H1 (cell line): ENCODE measurements around the gene EGLN3. TPM values are rescaled to one million over a fixed set of nuclear protein-coding genes. Genes with fewer than 3 reads are reported as not detected.

Experiments used
- CTCF ChIA-PET: fragments of 300-600 bp; sonication (Branson Sonifier 250); formaldehyde crosslinking; loops from one replicate; lab custom pipeline; 2021; ENCODE audit not compliant: partially characterized antibody; lab: Charles Lee
- POLR2A ChIA-PET: fragments of 300-600 bp; sonication (Branson Sonifier 250); formaldehyde crosslinking; loops from one replicate; lab custom pipeline; 2021; ENCODE audit warnings: inconsistent platforms; ENCODE audit not compliant: partially characterized antibody; lab: Charles Lee
- DNase-seq, 2 experiments: peaks; one replicate each; pipeline versions ENCODE4 v3.0.0 to v3.0.0-alpha.2; 2010 to 2022; ENCODE audit warnings: low spot score in 2 of 2, low read depth in 1 of 2, mixed read lengths in 1 of 2
- FAIRE-seq: peaks from 2 replicates; lab custom pipeline; 2011; peaks lifted over from hg19 to GRCh38; lab: Jason Lieb, UNC
- H2AFZ ChIP-seq: 2 replicates; pipeline ENCODE4 v1.8.1; 2012; ENCODE audit warnings: low read length, inconsistent platforms
- H2AK5ac ChIP-seq: 2 replicates; pipeline ENCODE4 v1.6.1; 2013; ENCODE audit warnings: low read depth, low read length
- H2BK120ac ChIP-seq: replicated peaks from 2 replicates; pipeline ENCODE3; 2013; ENCODE audit warnings: low read depth, low read length, inconsistent platforms
- H2BK12ac ChIP-seq: 2 replicates; pipeline ENCODE4 v1.6.1; 2013; ENCODE audit warnings: low read depth, low read length
- H2BK15ac ChIP-seq: 2 replicates; pipeline ENCODE4 v1.6.1; 2013; ENCODE audit warnings: low read length
- H2BK20ac ChIP-seq: 2 replicates; pipeline ENCODE4 v1.6.1; 2013; ENCODE audit warnings: low read length
- H2BK5ac ChIP-seq: 2 replicates; pipeline ENCODE4 v1.6.1; 2013; ENCODE audit warnings: low read depth, low read length
- H3K14ac ChIP-seq: 2 replicates; pipeline ENCODE4 v1.6.1; 2013; ENCODE audit warnings: inconsistent platforms; ENCODE audit not compliant: insufficient read length
- H3K18ac ChIP-seq: 2 replicates; pipeline ENCODE4 v1.6.1; 2013; ENCODE audit warnings: low read length; ENCODE audit errors: extremely low read depth
- H3K23ac ChIP-seq: 2 replicates; pipeline ENCODE4 v1.6.1; 2013; ENCODE audit warnings: inconsistent platforms; ENCODE audit not compliant: insufficient read length
- H3K23me2 ChIP-seq: 2 replicates; pipeline ENCODE4 v1.6.1; 2013; ENCODE audit warnings: low read depth, low read length
- H3K27ac ChIP-seq: 2 replicates; pipeline ENCODE4 v1.6.1; 2011; ENCODE audit warnings: low read depth, low read length, inconsistent platforms
- H3K27me3 ChIP-seq, 4 experiments: replicated peaks in 1 of 4; 1 replicate in 1 of 4; 2 replicates in 3 of 4; pipeline versions ENCODE4 v1.6.1 to v1.8.1; 2011 to 2013; ENCODE audit warnings: low read length in 3 of 4, mild to moderate bottlenecking in 3 of 4, inconsistent platforms in 2 of 4, mixed read lengths in 2 of 4, moderate library complexity in 1 of 4; ENCODE audit not compliant: control insufficient read depth in 3 of 4, insufficient read depth in 3 of 4; ENCODE audit errors: extremely low read depth in 1 of 4
- H3K36me3 ChIP-seq, 4 experiments: 2 replicates each; pipeline versions ENCODE4 v1.6.1 to v1.8.1; 2011 to 2013; ENCODE audit warnings: mild to moderate bottlenecking in 4 of 4, low read length in 3 of 4, moderate library complexity in 2 of 4, control low read depth in 1 of 4, inconsistent platforms in 1 of 4; ENCODE audit not compliant: insufficient read depth in 4 of 4, control insufficient read depth in 2 of 4
- H3K4ac ChIP-seq: replicated peaks from 2 replicates; pipeline ENCODE3; 2013; ENCODE audit warnings: low read length, low read depth, mixed read lengths, inconsistent platforms; ENCODE audit not compliant: insufficient read length
- H3K4me1 ChIP-seq, 4 experiments: replicated peaks in 1 of 4; 1 replicate in 1 of 4; 2 replicates in 3 of 4; pipeline versions ENCODE4 v1.6.1 to v1.8.1; 2011 to 2013; ENCODE audit warnings: low read length in 3 of 4, inconsistent platforms in 2 of 4, mixed read lengths in 1 of 4; ENCODE audit not compliant: insufficient read depth in 4 of 4, control insufficient read depth in 3 of 4
- H3K4me2 ChIP-seq, 2 experiments: 2 replicates each; pipeline versions ENCODE4 v1.6.1 to v1.8.1; 2011 to 2013; ENCODE audit warnings: low read depth in 2 of 2, low read length in 2 of 2, control low read depth in 1 of 2, inconsistent platforms in 1 of 2, mild to moderate bottlenecking in 1 of 2; ENCODE audit not compliant: insufficient read depth in 1 of 2
- H3K4me3 ChIP-seq, 4 experiments: fragments of 200-600, 300-600 bp in 1 of 4; sonication (generic), shearing (Covaris generic), sonication (Bioruptor Twin) in 1 of 4; 2 replicates each; pipeline versions ENCODE4 v1.5.1 to v1.8.1; 2011 to 2016; ENCODE audit warnings: low read length in 4 of 4, low read depth in 3 of 4, control low read depth in 2 of 4, inconsistent platforms in 2 of 4, mild to moderate bottlenecking in 2 of 4, mixed read lengths in 1 of 4, moderate library complexity in 1 of 4; ENCODE audit not compliant: insufficient read depth in 2 of 4; ENCODE audit errors: extremely low read depth in 1 of 4
- H3K56ac ChIP-seq: replicated peaks from 2 replicates; pipeline ENCODE3; 2013; ENCODE audit warnings: low read depth, mild to moderate bottlenecking, mixed read lengths, low read length, inconsistent platforms; ENCODE audit not compliant: insufficient read length
- H3K79me1 ChIP-seq: 2 replicates; pipeline ENCODE4 v1.6.1; 2013; ENCODE audit warnings: low read depth, low read length, control low read depth
- H3K79me2 ChIP-seq, 2 experiments: 2 replicates each; pipeline versions ENCODE4 v1.6.1 to v1.8.1; 2012 to 2013; ENCODE audit warnings: low read length in 2 of 2, mild to moderate bottlenecking in 2 of 2, inconsistent platforms in 1 of 2; ENCODE audit not compliant: insufficient read depth in 2 of 2, control insufficient read depth in 1 of 2
- H3K9ac ChIP-seq, 4 experiments: replicated peaks in 1 of 4; 1 replicate in 1 of 4; 2 replicates in 3 of 4; pipeline versions ENCODE4 v1.6.1 to v1.8.1; 2011 to 2013; ENCODE audit warnings: low read depth in 3 of 4, low read length in 3 of 4, control low read depth in 2 of 4, mild to moderate bottlenecking in 2 of 4, moderate library complexity in 2 of 4, inconsistent platforms in 1 of 4; ENCODE audit errors: extremely low read depth in 1 of 4
- H3K9me3 ChIP-seq, 2 experiments: 2 replicates each; pipeline versions ENCODE4 v1.6.1 to v1.8.1; 2012 to 2013; ENCODE audit warnings: mild to moderate bottlenecking in 2 of 2, moderate library complexity in 2 of 2, control low read depth in 1 of 2, inconsistent platforms in 1 of 2, low read depth in 1 of 2, low read length in 1 of 2, mixed read lengths in 1 of 2; ENCODE audit not compliant: insufficient read depth in 2 of 2
- H4K20me1 ChIP-seq, 2 experiments: replicated peaks in 1 of 2; 2 replicates each; pipeline versions ENCODE3 to v1.8.1; 2011 to 2013; ENCODE audit warnings: inconsistent platforms in 2 of 2, low read length in 2 of 2, mild to moderate bottlenecking in 1 of 2; ENCODE audit not compliant: insufficient read depth in 2 of 2, control insufficient read depth in 1 of 2
- H4K5ac ChIP-seq: 2 replicates; pipeline ENCODE4 v1.6.1; 2013; ENCODE audit warnings: low read length, low read depth, mixed read lengths, inconsistent platforms; ENCODE audit not compliant: insufficient read length
- H4K8ac ChIP-seq: 2 replicates; pipeline ENCODE4 v1.8.0; 2013; ENCODE audit warnings: mild to moderate bottlenecking, moderate library complexity, low read length, inconsistent platforms; ENCODE audit not compliant: insufficient read depth; ENCODE audit errors: extremely low read depth
- H4K91ac ChIP-seq: replicated peaks from 2 replicates; pipeline ENCODE3; 2013; ENCODE audit warnings: low read length, mixed read lengths, inconsistent platforms; ENCODE audit not compliant: insufficient read length
- EGR1 ChIP-seq: IDR thresholded peaks from 2 replicates; pipeline ENCODE4 v1.6.1; 2011; ENCODE audit warnings: low read depth, low read length, borderline replicate concordance
- HDAC2 ChIP-seq, 2 experiments: fragments of 300-600 bp in 1 of 2; sonication (generic) in 1 of 2; IDR thresholded peaks; 2 replicates each; pipeline ENCODE4 v1.6.1; 2011 to 2012; ENCODE audit warnings: low read depth in 2 of 2, low read length in 2 of 2, mild to moderate bottlenecking in 2 of 2, moderate library complexity in 2 of 2, borderline replicate concordance in 1 of 2, inconsistent platforms in 1 of 2
- HDAC6 ChIP-seq: IDR thresholded peaks from one replicate; pipeline ENCODE4 v1.7.1; 2012; ENCODE audit warnings: low read depth, mild to moderate bottlenecking, inconsistent platforms, low read length, moderate library complexity
- KDM5A ChIP-seq: fragments of 200-600 bp; IDR thresholded peaks from 2 replicates; pipeline ENCODE4 v1.7.1; 2012; ENCODE audit warnings: mild to moderate bottlenecking, low read length, inconsistent platforms, mixed read lengths
- MAX ChIP-seq: IDR thresholded peaks from 2 replicates; pipeline ENCODE4 v1.6.1; 2012; ENCODE audit warnings: inconsistent platforms
- POU5F1 ChIP-seq: IDR thresholded peaks from 2 replicates; pipeline ENCODE4 v1.6.1; 2011; ENCODE audit warnings: low read depth, mild to moderate bottlenecking, low read length, moderate library complexity
- RAD21 ChIP-seq, 2 experiments: IDR thresholded peaks in 1 of 2; conservative IDR thresholded peaks in 1 of 2; 2 replicates each; pipeline ENCODE4 v1.6.1; 2011; ENCODE audit warnings: low read depth in 2 of 2, low read length in 2 of 2, improper control_type of control experiment in 1 of 2, inconsistent platforms in 1 of 2, mild to moderate bottlenecking in 1 of 2, moderate library complexity in 1 of 2
- SAP30 ChIP-seq: fragments of 300-600 bp; sonication (generic); IDR thresholded peaks from 2 replicates; pipeline ENCODE4 v1.7.1; 2012; ENCODE audit warnings: low read length, moderate library complexity, mild to moderate bottlenecking, inconsistent platforms; ENCODE audit not compliant: insufficient read depth, insufficient replicate concordance
- SIRT6 ChIP-seq: IDR thresholded peaks from one replicate; pipeline ENCODE4 v1.7.1; 2012; ENCODE audit warnings: low read length, inconsistent platforms
- TBP ChIP-seq: IDR thresholded peaks from 2 replicates; pipeline ENCODE4 v1.6.1; 2011; ENCODE audit warnings: low read depth, low read length, improper control_type of control experiment
- TEAD4 ChIP-seq: IDR thresholded peaks from 2 replicates; pipeline ENCODE4 v1.6.1; 2012; ENCODE audit warnings: low read depth, low read length, inconsistent platforms, mixed read lengths
- USF2 ChIP-seq: IDR thresholded peaks from 2 replicates; pipeline ENCODE4 v1.6.1; 2011; ENCODE audit warnings: low read length, improper control_type of control experiment
- WGBS, 2 experiments: shearing (Covaris generic) in 1 of 2; methylation state at CpG; one replicate each; pipeline versions ENCODE4 v1.1.6 to v1.1.7; 2013 to 2015; ENCODE audit warnings: low lambda C conversion rate in 2 of 2, mixed read lengths in 2 of 2, inconsistent platforms in 1 of 2, low coverage in 1 of 2, missing lambda C conversion rate in 1 of 2; ENCODE audit not compliant: insufficient replicate concordance in 2 of 2, insufficient coverage in 1 of 2, insufficient read length in 1 of 2; ENCODE audit errors: extremely low coverage in 1 of 2, missing lambda C conversion rate in 1 of 2; 5-methylcytosine and 5-hydroxymethylcytosine counted together
- polyA plus RNA-seq, 7 experiments: library from polyadenylated mRNA; depleted of rRNA in 3 of 7; stranded (reverse) in 5 of 7; unstranded in 2 of 7; fragments of >200 nt in 5 of 7; fragments of 200-250 nt in 2 of 7; gene quantifications; 1 replicate in 5 of 7; 2 replicates in 1 of 7; 4 replicates in 1 of 7; pipeline versions ENCODE4 v1.2.1 to v1.2.3, GENCODE V29; 2011 to 2013; ENCODE audit warnings: missing spikeins in 2 of 7, mixed read lengths in 2 of 7
- total RNA-seq: library from RNA; stranded (reverse); fragmentation: NEBNext Ultra II Directional; extraction: Animal tissue kit (Norgen Biotek cat#: 25700); gene quantifications from 2 replicates; pipeline ENCODE4 v1.2.1, GENCODE V29; 2021

EGLN3 gene
- total and polyA plus RNA-seq, 2 of the 8 experiments (the other 6 are each of a cell fraction or from before 2014, with no cell fraction given): 10.6 to 27.3 TPM

DNA sequence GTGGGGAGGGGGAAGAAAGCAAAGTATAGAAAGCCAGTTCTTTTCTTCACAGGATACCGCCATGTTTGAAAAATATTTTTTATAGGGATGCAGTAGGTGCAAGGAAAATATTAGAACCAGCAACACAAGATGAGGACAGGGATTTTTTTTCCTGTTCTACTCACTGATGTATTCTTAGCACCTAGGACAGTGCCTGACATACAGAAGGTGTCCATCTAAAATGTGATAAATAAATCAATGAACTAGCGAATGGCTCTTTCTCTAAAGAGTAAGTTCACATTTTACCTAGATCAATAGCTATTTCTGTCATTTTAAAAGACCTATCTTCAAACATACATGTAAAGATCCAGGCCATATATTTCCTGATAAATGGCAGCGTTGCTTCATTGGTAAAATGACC, 18.8 kb downstream of the EGLN3 start:
- no peak for FAIRE-seq
- H3K4me3 ChIP-seq: no peak overlapping the region
- TF ChIP-seq EGR1 (no peak), TBP (no peak), RAD21 (IDR thresholded peaks at IDR 0.05 in 1 of 2, conservative IDR thresholded peaks at IDR 0.05 in 1 of 2; ENCODE audit: low read depth in 2 of 2, low read length in 2 of 2) (no peak), MAX (no peak), SIRT6 (no peak), USF2 (no peak), TEAD4 (no peak), POU5F1 (no peak), SAP30 (no peak), KDM5A (no peak), HDAC6 (no peak), HDAC2 (IDR thresholded peaks at IDR 0.05; ENCODE audit: borderline replicate concordance in 1 of 2, low read depth in 2 of 2, low read length in 2 of 2) (no peak)

More for the DNA sequence above, 18.8 kb downstream of the EGLN3 start:
- no peaks in the 10 kb centered on the region for H3K23me2 ChIP-seq
- no peak for DNase-seq
- no peak overlapping the region for H3K23ac ChIP-seq
- peaks cover 0 to 60% of the 10 kb centered on the region in 2 experiments; a peak in 3 of 4 replicates for H3K79me2 ChIP-seq
- no peak overlapping the region for H3K9ac ChIP-seq
- H4K20me1 ChIP-seq: peaks cover 0 to 5% of the 10 kb centered on the region in 2 experiments
- H3K4ac ChIP-seq: no peak overlapping the region
- no peak overlapping the region for H3K18ac ChIP-seq
- no peak overlapping the region for H2AK5ac ChIP-seq
- H2AFZ ChIP-seq: no peak overlapping the region
- peaks cover 4 to 24% (median 9%) of the 10 kb centered on the region in 4 experiments; a peak in 6 of 8 replicates for H3K36me3 ChIP-seq
- peak overlapping the region; percentile 24 for H2BK120ac ChIP-seq
- H2BK20ac ChIP-seq: no peak overlapping the region
- H3K27ac ChIP-seq: no peak overlapping the region
- H3K56ac ChIP-seq: no peak overlapping the region
- no peak overlapping the region for H4K5ac ChIP-seq
- no peak overlapping the region for H4K91ac ChIP-seq
- peaks cover 5% of the 10 kb centered on the region; the same call in 1 of the 2 replicates for H3K79me1 ChIP-seq
- no peak overlapping the region for H3K14ac ChIP-seq
- no peaks in the 10 kb centered on the region for H3K9me3 ChIP-seq
- H3K4me2 ChIP-seq: 0 out of 4 replicates have a peak overlapping the region, but pooled peaks of 1 of the 2 experiments have one; percentile 7
- WGBS, 2 experiments: 88% methylated on average over 3 of the region's 3 CpGs; no CpG with 5 or more reads in 1 of the 2 experiments
- POLR2A ChIA-PET: interaction anchor here (1.1 to 1.6 kb wide), 3 partner anchors 10 to 20 kb away, joined by 3 to 5 read pairs (median 3); partner anchors contain the start of gene EGLN3
- H2BK5ac ChIP-seq: no peak overlapping the region
- CTCF ChIA-PET: interaction anchor here (1.1 to 2.0 kb wide), 6 partner anchors 9 to 167 kb away, joined by 3 to 7 read pairs (median 4); no protein-coding TSS in a partner anchor
- H3K27me3 ChIP-seq: no peaks in the 10 kb centered on the region
- H4K8ac ChIP-seq: no peak overlapping the region
- H2BK15ac ChIP-seq: no peak overlapping the region
- no peak overlapping the region for H2BK12ac ChIP-seq
- peaks cover 17 to 30% (median 23%) of the 10 kb centered on the region in 4 experiments for H3K4me1 ChIP-seq
